Stimulated activated CD8-positive, alpha-beta memory T cell treated with anti-CD3 and anti-CD28 coated beads, Interleukin-2, amount 100 ng/mL, for 1 hour (primary cell): ENCODE results near the gene ADGRA3.
"Not testable (repeated sequence)": the region's sequence is repeated elsewhere in the genome, so short reads cannot be mapped to it uniquely, and the experiment has no call there.

Source experiments
- DNase-seq, 2 donors: peaks; one replicate each; pipeline ENCODE4 v3.0.0-alpha.2; 2020; ENCODE audit warnings: low read depth in 2 of 2

ADGRA3 gene

DNA sequence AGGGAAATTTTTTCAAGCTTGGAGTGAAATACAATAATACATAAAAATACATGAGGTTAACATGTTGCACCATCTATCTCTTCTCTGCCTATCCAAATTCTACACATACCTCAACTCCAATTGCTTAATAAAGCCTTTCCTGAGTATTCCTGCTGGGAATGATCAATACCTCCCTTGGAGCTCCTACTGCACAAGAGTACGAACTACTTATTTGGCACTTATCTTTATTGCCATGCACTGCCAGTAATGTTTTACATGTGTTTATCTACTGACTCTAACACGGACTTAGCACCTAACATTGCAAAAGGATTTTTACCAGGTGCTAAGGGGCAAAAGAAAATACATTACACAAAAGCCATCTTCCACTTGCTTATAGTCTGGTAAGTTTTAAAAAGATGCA lies 80.2 kb downstream of the ADGRA3 start:
- no peak for DNase-seq

DNA sequence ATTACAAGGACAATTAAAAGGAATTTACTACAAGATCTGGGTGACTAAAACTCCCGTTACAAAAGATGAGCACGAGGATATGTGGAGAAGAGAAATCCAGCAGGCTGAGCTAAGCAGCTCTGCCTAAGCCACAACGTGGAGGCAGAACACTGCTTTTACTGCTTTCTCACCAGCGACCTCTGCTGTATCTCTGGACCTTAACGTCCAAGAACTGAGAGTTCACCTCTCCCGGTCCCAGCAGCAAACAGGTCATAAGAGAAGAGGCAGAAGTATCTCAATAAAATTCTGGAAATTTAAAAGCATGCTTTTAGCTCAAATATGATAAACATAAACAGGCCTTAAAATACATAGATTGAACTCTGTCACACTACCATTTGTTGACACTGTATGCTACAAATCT lies 81.0 kb downstream of the ADGRA3 start:
- DNase-seq = no peak

DNA sequence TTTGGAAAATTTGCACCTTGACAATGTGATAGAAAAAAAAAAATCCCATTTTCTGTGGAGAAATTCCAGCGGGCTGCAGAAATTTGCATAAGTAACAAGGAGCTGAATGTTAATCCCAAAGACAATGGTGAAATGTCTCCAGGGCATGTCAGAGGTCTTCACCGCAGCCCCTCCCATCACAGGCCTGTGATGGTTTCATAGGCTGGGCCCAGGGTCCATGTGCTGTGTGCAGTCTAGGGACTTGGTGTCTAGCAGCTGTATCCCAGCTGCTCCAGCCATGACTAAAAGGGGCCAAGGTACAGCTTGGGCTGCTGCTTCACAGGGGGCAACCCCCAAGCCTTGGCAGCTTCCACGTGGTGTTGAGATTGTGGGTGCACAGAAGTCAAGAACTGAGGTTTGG lies 85.2 kb downstream of the ADGRA3 start:
- DNase-seq = no peak

DNA sequence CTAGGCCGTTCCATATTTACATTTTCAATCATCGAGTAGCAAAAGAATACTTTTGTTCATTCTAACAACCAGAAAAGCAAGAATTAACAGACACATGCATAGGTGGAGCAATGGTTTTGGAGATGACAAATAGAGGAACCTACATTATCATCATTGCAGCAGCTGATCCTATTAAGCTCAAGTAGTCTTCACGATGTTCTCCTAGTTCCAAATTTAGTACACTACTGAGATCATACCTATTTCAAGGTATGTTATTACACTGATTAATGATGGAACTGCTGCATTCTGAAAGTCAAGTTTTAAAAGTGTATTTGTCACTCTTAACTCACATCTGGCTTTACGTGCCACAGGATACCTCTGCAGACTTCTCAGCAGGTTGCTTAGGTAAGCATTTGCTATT lies 87.4 kb downstream of the ADGRA3 start:
- DNase-seq = no peak

DNA sequence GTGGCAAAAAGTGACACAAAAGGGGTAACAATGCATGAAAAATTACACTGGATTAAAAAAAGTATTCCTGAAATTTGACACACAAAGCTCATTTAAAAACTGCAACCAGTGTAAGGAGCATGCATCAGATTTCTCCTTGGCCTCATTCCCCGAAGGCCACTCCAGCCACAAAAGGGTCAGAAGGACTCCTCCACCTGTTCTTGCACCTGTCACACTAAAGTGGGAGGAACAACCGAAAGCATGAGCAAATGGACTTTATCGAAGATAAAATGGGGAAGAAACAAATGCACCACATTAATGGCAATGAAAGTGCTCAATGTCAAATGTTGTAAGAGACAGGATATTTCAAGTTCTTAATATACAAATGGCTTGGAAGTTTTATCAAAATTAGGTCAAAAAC lies 88.2 kb downstream of the ADGRA3 start:
- no peak for DNase-seq

DNA sequence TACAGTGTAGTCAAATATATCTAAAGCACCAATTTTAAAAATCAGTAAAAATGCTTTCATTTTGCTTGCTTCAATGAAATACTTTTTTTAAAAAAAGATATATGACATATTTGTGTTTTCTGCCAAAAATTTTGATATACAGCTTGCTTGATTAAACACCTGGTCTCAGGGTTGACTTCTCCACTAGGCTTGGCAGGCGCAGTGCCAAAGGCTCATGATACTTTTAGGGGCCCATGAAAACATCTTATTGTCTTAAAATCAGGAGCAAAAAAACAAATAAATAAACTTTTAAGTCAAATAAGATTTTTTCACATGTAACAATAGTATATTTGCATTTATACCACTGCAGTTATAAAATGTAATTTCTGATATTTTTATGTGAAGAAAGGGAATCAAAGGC lies 95.6 kb downstream of the ADGRA3 start:
- no peak for DNase-seq

DNA sequence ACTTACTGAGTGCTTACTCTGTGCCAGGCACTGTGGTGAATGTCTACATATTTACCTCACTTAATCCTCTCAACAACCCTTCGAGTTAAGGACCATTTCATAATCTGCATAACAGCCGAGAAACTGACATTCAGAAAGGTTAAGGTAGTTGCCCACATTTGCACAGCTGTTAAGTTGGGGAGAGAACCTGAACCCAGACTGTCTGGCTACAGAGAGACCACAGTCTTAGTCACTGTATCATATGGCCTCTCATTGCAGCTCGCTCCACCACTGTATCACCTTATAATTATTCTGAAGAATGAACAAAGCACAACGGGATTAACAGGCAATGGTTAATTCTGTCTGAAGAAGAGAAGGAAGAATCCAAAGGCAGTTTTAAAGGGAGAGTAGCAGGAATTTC lies 98.5 kb downstream of the ADGRA3 start:
- no peak for DNase-seq

DNA sequence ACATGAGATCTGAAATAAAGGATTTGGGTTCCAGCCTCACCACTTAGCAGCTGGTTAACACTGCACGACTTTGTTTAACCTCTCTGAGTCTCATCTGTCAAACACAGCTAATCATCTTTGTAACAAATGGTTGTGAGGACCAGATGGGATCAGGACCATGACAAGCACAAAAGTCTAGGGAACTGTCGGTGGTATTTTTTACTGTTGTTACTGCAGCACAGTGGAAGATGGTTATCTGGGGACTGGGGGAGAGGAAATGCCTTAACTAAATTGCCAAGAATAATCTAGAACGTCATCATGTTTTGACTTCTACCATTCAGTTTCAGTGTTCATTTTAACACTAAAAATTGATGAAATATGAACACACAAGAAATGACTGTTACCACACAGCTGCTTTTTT lies 99.5 kb downstream of the ADGRA3 start:
- DNase-seq = no peak

DNA sequence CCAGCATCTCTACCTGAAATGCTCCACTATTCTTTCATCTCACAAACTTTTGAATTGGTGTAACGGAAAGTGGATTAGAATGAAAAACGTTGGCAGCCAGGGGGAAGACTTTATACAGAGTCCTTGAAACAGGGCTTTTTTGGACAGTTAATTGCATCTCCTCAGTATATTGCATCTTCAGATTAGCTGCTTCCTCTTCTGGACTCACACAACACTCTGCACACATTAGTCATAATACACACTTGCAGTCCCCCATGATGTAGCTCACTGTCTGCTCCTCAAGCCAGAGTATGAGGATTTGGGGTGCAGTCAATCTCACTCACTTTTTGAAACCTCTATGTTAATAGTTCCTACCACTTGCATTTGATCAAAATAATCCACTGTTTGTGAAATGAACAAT lies 101.0 kb downstream of the ADGRA3 start:
- no peak for DNase-seq

DNA sequence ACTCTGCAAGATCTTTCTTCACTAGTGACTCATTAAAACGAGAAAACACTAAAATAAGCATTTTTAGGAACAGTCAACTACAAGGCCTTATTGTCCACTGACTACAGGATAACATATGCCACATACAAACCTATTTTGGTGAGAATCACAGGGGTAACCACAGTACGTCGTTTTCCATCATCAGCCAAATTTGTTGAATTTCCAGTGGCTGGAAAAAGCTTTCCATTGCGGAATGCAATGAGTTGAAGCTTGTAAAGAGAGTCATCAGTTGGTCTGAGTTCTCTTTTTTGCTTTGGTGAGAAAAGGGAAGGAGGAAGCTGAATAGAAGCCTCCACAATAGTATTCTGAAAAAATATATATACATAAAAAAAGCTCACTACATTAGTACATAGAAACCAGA lies 102.4 kb downstream of the ADGRA3 start:
- no peak for DNase-seq

DNA sequence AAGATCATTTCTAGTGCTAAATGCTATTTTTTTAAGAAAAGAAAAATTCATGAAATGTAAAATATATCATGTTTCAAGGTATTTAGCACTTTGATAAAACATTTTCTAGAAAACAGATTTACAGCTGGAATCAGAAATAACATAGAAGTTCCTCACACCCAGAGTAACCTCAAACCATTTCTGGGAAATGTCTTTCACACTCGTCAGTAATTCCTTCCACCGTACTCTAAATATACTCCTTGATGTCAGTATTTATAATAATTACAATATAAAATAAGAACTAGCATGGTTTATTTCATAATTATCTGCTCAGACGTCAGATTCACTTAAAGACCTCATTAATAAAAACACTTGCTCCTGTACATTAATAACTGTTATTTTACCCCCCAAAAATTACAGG lies 103.9 kb downstream of the ADGRA3 start:
- DNase-seq = no peak

DNA sequence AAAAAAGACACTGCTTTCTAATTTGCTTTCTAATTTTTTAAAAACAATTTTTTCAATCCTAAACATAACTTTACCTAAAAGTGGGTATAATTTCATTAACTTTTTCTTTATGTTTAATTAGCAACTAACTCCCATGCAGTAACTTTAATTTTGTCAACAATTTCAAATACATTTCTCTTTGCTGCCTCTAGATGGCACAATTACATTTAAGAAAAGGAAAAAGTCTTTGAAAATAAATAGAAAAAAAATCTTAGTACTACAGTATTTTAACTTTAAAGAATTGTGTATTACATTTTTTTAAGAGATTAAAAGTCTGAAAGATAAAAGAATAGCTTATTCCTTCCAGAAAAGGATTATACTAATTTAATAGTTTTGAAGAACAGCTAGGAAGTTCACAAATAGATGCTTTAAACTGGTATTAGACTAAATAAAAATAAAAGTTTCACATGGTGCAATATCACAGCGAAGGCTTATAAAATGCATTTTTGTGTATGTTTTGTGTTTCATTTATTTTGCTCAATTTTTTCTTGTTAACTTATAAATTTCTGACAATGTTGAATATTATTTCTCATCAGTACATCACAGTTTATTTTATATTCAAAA lies 105.1 kb downstream of the ADGRA3 start:
- DNase-seq = no peak

DNA sequence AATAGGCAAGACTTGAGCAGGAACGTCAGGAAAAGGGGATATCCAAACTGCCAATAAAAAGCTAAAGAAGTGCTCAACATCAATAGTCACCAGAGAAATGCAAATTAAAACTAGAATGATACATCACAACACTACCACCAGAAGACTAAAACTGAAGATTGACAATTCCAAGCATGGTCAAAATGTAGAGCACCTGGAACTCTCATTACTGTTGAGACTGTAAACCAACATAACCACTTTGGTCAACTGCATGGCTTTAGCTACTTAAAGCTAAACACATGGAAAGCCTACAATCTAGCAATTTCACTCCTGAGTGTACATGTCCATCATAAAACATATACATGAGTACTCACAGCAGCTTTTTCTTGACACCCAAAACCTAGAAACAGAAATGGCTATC lies 107.4 kb downstream of the ADGRA3 start:
- DNase-seq = no peak

DNA sequence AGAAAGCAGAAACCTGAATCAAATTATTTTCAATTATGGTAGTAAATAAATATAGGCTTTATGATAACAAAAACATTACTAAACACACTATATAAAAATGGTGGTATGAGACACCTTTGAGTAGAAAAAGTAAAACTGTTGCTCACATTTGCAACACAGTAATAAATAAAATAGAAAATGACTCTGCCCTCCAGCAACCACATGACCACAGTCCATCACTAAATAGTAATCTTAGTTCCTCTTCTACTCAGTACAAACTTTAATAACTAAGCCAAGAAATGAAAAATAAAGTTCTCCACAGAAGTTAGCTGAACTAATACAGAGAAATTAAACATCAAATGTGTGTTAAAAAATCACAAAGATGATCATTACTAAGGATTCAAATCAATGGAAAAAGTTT lies 108.5 kb downstream of the ADGRA3 start:
- no peak for DNase-seq

DNA sequence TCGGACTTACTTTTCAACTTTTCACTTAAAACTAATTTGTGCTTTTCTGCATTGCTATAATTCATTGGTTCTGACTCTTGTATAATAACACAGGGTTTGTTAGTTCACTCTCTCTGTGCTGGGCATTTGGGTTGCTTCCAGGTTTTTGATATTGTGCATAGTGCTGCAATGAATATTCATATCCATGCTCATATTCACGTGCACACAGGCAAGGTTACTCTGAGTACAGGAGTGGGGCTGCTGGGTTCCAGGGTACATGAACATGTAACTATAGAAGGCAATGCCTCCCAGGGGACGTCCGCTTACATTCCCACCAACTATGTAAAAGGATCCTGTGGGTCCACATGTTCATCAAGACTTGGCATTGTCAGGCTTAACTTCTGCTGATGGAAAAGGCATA lies 117.2 kb downstream of the ADGRA3 start:
- no peak for DNase-seq

DNA sequence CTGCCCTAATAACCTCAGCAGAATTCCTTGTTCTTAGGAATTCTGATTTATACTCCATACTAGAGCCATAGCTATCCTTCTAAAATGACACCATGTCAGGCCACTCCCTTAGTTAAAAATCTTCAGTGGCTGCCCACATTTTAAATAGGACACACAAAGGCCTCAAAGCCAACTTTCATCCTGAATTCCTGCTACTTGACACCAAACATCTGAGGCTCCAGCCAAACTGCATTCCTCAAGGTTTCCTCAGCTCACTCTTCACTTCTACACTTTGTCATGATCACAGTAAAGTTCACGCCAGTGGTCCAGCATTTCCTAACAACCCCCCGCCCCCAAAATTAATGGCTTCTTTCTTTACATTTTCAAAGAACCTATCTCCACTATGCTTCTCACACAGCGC lies 124.3 kb downstream of the ADGRA3 start:
- no peak for DNase-seq

DNA sequence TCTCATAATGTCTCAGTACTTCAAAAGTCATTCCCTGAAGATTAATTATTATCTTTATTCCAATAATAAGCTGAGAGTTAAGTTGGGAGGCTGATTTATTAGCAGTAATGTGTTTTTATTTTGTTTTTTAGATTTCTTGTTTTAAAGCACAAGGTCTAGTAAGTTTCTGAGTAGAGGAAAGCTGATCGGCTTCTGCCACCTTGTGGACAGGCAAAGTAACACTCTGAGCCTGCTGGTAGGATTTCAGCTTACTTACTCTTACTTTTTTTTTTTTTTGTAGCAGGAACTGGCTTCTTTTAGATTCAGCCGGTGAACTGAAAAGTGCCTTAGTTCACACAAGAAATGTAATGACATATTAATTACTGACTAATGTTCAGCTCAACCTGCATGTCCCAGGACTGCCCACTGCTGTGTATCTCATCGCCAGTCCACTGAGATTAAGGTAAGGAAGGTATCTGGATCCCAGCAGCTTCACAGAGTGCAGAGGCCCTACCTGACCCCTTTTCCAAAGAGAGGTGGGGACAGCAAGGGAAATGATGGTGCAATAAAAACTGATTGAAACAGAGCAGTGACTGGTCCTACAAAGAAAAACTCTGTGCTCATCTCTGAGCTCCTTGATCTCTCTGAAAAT lies 126.5 kb downstream of the ADGRA3 start:
- DNase-seq = no peak

DNA sequence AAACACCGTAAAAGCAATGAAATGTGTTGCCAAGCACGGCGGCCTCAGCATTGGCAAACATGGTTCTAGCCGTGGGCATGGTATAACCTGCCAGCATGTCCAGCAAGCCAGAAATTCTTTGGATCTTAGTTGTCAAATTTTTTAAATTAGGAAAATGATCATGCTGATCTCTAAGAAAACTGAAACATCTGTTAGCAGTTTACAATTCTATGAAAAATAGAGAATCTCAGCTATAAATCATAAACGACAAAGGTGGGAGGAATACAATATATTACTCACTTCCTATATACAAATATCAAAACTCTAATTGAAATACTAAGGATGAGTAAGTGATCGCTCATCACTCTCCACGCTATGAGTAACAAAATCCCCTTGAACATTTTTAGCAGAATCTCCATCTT lies 130.3 kb downstream of the ADGRA3 start:
- no peak for DNase-seq

DNA sequence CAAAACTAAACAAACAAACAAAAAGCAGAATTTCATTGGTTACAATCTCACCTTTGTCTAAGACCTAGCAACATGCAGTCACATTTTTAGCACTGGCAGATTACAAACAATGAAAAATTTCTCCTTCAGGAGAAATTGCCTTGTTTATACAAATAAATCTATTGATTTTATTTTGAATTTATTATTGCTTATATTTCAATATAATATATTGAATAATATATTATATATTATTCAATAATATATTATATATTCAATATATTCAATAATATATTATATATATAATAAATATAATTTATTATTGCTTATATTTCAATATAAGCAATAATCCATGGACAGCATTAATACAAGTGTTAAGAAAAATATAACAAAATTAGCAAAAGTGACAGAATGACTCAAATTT lies 131.7 kb downstream of the ADGRA3 start:
- no peak for DNase-seq

DNA sequence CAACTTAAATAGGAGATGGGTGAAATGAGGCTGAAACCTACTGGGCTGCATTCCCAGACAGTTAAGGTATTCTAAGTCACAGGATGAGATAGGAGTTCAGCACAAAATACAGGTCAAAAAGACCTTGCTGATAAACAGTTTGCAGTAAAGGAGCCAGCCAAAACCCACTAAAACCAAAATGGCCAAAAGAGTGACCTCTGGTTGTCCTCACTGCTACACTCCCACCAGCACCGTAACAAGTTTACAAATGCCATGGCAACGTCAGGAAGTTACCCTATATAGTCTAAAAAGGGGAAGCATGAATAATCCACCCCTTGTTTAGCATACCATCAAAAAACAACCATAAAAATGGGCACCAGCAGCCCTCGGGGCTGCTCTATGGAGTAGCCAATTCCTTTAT lies 133.7 kb downstream of the ADGRA3 start:
- DNase-seq = not testable (repeated sequence)

DNA sequence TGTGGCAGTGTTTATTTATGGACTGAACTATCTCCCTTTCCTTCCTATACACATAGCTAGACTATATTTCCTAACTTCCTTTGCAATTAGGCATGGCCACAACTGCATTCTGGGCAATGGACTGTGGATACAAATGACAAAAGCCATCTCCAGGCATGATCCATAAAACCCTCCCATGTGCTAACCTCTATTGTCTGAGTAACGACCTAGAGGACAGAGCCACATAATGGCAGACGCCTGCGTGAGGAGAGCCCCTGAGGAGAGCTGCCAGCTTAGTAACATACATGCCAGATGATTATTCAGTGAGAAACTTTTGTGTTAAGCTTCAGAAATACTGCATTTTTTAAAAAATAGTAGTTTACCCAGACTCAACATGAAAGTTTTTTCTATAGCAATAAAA lies 142.9 kb downstream of the ADGRA3 start:
- DNase-seq = no peak

DNA sequence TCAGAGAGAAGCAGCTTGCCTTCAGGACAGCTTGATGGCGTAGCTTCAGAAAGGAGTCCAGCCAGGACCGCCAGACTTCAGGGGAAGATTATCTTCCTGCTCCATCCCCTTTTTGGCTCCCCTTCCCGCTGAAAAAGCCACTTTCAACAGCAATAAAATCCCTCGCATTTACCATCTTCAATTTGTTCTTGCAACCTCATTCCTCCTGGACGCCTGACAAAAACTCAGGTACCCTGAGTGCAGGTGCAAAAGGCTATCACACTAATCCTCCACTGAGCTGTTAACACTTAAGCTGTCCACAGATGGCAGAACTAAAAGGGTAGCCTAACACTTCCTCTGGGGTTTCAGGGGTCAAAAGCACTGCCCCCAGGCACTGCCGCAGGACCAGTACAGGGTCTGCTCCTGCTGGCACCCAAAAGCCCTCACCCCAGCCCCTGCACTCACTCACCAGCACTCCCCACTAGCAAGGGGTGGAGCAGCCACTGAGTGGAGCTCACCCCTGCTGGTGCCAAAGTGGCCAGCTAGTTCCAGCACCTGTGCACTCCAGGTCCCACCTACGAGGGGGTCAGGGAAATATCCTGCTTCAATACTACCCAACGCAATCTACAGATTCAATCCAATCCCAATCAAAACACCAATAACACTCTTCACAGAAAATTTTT lies 145.8 kb downstream of the ADGRA3 start:
- no peak for DNase-seq

DNA sequence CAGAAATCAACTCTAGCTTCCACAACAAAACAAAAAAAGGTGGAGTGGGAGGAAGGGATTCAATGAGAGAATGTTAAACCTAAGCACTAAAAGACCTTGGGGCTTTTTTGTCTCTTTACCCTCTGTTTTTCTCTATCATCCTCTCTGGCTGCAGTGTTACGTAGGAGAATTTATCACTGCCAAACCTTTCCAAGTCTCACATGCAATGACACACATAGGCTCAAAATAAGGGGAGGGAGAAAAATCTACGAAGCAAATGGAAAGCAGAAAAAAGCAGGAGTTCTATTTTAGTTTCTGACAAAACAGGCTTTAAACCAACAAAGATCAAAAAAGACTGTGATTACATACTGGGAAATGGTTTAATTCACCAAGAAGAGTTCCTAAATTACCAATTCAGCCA lies 152.1 kb downstream of the ADGRA3 start:
- no peak for DNase-seq

DNA sequence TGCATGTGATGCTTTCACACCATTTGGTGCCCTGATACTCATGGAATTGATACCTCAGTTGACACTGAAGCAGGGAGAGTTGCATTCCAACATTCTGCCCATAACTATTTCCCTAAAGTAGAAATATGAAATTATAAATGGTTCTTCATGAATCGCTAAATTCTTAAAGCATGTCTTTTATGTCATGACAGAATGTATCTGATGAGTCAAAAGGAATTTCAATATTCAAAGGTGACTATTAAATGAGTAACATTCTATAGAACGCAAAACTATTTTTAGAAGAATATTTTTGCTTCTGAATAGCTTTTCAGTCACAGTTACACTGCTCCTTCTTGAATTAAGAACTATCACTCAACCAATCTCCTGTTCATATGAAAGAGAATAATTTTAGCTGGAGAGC lies 152.8 kb downstream of the ADGRA3 start:
- DNase-seq = no peak
